CD4-positive, alpha-beta T cell treated with Interleukin-12 subunit alpha and Interleukin-12 subunit beta, for 1 hour (primary cell): ENCODE data around the gene ZNF492.
"Not testable (repeated sequence)": the region's sequence is repeated elsewhere in the genome, so short reads cannot be mapped to it uniquely, and the experiment has no call there.

Experiments
- DNase-seq: peaks from one replicate; pipeline ENCODE4 v3.0.0-alpha.2; 2020

The ZNF492 gene

DNA sequence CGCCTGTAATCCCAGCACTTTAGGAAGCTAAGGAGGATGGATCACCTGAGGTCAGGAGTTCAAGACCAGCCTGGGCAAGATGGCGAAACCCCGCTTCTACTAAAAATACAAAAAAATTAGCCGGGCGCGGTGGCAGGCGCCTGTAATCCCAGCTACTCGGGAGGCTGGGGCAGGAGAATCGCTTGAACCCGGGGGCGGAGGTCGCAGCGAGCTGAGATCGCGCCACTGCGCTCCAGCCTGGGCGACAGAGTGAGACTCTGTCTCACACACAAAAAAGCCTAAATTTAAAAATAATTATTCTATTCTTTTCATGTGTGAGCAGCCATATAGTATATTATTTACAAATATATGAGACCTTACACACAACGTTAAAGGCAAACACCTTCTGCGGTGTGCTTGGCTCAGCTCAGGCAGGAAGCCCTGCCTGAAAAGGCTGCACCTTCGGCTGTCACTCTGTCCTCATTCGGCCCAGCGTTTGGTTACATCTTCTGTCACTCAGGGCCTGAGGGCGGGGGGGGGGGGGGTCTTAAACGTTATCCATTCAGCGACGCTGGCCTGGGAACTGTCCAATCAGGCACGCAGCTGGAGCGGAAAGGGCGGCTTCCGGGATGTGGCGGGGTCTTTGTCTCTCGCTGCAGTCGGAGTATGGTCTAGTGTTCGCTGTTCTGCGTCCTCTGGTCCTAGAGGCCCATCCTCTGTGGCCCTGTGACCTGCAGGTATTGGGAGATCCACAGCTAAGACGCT lies at the start of gene ZNF492:
ZNF492 (plus strand) TSS at position 619 of the 744 bp plus-strand sequence. CDS start 19,076 bp downstream, outside the sequence.
- DNase-seq = peak; percentile 80

DNA sequence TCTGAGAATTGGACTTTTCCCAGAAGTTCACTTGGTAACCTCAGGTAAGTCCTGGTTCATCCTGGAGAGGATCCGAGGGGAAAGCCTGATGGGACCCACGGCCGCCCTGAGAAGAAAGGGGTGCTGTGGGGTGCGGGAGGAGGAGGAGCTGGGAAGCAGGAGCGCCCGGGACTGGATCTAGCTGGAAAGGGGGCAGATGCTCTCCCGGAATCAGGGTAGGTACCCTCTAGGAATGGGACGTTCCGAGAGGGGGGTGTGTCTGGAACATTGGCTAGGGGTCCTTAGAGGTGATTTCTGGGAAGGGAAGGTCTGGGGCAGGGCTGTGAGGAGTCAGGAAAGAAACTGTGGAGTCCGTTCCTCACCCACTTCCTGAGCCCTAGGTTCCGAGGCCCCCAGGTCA lies 38.7 kb upstream of the ZNF492 start:
- DNase-seq = no peak

DNA sequence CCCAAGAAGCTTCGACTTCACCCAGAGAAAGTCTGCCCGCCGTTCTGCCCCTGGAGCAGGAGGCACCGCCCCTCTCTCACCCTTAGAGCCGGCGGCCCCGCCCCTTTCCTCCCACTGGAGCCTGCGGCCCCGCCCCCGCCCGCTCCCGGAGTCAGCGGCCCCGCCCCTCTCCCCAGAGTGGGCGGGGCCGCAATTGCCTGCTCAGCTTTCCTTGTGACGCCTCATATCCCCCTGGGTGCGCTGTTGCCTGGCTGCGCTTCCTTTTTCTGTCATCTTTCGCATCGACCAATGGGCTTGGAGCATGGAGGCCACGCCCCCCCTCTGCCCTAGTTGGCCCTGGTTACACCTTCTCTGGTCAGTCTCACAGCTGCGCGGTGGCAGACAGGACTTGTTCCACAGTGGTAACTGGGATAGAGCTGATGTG lies 38.2 kb upstream of the ZNF492 start:
- DNase-seq = no peak

DNA sequence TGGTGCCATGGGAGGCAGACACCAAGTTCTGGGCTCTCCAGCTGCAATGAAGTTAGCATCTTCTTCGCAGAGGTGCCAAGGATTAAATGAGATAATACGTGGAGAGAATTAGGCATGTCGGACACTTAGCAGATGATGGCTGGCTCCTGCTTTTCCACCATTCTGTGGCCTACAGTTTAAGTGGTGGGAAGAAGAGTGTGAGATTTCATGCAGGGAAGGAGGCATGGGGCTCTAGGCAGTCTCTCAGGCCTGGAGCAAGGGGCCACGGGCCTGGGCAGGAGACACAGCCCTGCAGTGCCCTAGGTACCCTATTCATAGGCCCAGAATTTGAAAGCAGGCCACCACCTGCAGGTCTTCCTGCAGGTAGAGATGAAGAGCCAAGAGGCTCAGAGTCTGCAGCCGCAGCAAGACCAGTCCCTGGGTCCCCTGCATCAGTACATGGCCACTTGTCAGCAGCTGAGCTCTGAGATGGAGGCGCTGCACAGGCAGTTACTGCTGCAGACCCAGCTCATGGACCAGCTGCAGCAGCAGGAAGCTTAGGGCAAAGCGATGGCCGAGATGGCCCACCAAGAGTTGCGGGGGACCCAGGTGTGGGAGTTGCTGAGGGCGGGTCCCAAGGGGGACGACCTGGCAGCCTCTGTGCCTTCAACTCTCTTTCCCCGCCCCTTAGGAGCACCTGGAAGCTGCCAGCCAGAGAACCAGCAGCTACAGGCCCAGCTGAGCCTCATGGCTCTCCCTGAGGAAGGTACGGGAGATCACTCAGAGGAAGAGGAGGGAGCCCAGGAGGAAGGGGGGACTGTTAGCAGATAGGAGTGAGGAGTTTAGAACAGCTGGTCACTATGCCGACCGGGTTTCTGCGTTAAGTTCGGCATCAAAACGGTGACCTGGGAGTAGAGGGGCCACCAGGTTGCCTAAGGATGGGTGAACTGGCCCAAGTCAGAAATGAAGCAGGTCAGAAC lies 33.2 kb upstream of the ZNF492 start:
- DNase-seq = no peak

DNA sequence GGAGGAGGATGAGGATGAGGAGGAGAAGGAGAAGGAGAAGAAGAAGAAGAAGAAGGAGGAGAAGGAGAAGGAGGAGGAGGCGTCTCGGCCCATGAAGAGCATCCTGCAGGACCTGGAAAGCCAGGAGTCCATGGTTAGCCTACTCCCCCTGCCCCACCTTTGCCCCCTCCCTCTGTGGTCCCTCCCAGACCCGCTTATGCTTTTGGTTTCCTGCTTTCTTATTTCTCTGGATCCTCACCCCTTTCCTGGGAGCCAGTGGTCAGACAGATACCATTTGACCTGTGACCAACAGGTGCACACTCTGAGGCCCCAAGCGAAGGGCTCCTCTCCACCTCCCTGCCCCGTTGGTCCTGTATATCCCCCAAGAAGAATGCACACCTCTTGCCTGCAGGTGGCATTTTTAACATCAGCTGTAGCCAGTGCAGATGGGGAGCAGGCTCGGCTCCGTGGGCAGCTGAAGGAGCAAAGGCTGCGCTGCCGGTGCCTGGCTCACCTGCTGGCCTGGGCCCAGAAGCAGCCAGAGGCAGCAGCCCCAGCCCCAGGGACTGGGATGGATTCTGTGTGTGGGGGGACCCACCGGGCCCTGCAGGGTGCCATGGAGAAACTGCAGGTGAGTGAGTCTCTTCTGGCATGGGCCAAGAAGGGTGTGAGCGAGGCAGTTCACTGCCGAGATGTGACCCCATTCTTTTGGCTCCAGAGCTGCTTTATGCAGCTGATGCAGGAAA lies 32.1 kb upstream of the ZNF492 start:
- DNase-seq = no peak

DNA sequence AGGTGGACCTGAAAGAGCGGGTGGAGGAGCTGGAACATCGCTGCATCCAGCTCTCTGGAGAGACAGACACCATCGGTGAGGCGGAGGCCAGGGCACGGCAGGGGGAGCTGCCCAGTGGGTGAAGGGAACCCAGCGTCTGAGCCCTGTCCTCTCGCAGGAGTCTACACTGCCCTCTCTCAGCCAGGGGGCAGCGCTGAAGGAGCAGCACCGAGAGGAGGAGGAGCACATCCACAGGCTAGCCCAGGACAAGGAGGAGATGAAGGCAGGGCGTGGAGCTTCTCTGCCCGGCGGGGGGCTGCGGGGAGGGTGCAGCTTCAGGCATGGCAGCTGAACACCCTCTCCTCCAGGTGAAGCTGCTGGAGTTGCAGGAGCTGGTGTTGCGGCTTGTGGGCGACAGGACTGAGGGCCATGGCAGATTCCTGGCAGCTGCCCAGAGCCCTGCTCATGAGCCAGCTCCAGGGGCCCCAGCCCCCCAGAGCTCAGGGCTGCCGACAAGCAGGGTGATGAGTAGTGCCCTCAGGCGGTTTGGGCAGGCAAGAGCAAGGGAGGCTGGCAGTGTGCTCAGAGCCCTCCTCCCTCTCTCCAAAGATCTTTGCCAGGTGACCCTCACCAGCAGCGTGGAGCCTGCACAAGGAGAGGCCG lies 31.4 kb upstream of the ZNF492 start:
- no peak for DNase-seq

DNA sequence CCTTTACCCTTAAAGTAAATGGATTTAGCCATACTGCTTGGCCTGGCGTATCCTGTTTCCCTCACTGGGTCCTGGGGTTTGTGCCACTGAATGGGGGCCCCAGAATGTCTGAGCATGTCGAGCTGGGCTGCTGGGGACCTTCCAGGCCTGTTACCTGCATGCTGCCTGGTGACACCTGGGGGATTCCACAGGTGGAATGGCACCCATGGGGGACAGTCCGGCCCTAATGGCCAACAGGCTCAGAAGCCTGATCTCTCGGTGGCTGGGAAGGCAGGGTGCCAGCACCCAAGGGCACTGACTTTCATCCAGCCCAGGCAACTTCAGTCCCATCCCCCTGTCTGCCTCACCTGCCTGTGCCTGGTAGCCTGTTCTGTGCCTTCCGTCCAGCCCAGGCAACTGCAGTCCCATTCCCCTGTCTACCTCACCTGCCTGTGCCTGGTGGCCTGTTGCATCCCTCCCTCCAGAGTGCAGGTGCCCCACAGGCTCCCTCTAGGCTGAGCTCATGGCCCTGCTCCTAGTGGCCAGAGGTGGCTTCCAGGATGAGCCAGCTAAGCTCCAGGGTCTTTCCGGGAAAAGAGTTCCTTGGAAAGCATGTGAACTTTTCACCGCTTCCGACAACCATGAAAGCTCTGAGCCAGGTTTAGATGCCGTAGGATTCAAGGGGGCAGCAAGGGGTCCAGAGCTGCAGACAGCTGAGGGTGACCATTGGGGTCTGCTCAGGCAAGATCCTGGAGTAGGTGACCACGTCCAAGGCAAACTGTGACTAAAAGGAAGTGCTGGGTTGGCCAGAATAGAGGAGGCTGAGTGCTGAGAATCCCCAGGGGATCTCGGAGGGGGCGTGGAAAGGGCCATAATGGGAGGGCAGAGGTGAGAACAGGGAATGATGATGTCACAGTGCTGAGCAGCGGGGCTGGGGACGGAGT lies 30.3 kb upstream of the ZNF492 start:
- no peak for DNase-seq

DNA sequence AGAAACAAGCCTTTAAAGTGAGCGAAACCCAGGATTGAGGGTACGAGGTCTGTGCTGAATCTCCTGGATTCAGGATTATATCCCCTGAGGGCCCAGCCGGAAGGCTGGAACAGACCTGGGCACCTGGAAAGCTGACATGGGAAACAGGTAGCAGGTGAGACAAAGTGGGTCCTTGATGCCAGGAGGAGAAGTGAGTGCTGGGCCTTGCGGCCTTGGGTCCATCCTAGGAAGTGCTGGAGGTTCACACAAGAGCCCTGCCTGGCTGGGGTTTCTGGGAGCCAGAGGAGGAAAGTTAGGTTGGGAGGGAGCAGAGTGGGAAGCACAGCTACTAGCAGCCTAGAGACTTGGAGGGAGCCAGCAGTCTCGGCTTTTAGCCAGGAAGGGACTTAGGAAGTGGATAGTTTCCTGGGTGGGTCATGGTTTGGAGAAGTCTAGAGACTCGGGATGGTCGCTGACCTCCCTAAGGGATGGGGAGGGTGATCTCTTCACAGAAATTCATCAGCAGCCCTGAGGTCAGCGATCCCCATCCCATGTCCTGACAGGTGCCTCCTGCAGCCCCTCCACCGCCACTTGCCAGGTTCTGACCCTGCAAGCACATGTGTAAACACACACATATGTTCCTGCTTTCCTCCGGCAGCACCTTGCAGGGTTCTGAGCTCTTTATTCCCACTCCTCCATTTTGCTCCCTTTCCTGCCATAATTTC lies 29.4 kb upstream of the ZNF492 start:
- no peak for DNase-seq

DNA sequence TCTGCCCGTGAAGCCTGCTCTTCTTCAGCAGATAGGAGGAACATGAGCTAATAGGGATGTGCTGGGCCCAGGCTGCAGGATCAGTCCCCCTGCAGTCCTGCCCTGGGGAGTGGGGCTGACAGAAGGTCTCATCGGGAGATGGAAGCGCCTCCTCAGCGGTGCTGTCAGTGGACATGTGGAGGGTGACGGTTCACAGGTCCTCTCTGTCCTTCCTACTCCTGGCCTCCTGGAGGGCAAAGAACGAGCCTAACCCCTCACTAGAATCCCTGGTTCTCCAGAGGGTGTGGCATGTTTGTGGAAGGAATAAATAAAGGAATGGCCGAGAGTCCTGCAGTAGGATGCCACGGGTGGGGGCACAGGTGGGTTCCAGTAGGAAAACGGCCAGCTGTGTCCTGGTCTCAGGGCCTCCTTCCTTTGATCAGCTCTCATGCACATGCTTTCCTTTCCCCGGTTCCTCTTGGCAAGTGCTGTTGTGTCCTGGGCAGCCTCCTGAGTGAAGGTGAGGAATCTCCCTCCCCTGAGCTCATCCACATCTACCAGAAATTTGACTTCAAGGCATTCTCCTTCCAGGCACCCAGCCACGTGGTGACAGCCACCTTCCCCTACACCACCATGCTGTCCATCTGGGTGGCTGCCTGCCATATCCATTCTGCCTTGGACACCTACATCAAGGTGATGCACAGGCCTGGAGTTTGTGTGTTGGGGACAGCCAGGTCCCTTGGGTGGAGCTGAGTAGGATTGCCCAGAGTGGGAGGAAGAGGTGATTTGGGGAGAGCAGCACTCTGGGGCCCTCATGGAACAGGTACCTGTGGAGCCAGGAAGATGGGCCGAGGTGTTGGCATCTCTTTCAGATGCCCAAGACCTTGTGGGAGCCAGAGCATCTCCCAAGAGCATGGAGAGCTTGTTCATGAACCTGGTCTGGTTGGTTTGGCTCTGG lies 28.6 kb upstream of the ZNF492 start:
- no peak for DNase-seq

DNA sequence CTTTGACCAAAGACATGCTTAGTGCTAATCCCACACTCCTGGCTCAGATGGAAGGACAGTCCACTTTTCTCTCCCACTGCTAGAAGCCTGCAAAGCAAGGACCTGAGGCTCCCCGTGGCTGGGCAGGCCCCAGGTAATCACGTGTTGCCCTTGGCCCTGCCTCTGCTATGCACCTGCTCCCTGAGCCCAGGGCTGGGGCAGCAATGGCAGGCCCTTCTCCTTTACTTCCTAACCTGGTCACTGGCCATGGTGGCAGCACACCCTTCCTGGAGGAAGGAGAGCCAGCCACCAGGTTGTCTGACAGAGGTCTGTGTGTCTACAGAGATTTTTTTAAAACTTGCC lies 27.9 kb upstream of the ZNF492 start:
- DNase-seq = no peak

DNA sequence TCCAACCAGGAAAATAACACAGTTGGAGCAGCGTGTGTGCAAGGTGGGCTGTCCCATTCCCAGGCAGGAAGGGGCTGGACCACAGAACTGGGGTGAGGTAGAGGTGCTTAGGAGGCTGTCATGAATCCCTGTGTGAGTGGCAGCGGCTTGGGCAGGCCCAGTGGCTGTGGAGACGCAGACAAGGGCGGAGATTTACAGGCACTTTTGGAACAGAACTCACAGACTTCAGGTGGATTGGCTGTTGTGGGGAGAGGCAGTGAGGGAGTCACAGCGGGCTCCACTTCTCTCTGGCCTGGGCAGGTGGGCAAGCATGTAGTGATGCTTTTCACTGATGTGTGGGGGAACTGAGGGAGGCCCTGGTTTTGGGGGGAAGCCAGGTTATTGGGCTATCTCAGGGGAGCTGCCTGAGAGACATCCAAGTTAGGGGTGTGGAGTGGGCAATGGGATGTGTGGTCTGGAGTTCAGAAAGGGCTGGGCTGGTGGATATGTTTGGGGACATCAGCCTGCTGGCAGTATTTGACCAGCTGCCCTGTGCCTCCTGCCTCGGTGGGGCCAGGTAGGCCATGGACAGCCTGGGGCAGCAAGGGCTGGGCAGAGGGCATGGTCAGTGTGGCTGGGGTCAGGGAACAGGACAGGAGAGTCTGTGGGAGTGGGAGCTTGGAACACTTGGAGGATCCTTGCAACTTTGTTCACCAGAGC lies 27.0 kb upstream of the ZNF492 start:
- DNase-seq = no peak

DNA sequence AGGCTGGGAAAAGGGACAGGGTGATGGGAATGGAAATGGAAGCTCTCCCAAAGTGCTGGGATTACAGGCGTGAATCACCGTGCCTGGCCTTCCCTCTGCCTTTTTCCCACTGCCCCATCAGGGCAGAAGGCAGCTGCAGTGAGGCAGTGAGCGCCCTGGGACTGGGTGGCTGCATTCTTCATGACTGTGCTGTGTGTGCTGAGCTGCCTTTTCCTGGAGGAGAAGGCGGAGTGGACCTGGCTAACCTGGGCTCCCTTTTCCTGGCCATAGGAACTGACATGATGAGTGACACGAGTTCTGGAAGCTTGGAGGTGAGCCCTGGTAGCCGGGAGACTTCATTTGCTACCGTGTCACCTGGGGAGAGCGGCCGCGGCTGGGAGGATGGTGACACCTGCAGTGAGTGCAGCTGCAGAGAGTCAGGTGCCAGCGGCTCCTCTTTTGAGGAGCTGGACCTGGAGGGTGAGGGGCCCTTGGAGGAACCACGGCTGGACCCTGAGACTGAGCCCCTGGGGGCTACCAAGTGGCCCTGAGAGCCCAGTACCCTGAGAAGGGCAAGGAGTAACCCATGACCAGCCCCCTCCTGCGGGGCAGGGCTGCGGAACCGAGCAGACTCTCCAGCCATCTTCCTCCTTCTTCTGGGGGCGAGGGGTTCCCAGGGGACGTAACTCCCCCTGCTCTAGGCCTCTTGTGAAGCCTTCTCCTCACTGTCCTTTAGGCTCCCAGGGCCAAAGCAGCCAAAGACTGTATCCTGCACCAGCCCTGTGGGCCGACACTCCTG lies 26.3 kb upstream of the ZNF492 start:
- no peak for DNase-seq

DNA sequence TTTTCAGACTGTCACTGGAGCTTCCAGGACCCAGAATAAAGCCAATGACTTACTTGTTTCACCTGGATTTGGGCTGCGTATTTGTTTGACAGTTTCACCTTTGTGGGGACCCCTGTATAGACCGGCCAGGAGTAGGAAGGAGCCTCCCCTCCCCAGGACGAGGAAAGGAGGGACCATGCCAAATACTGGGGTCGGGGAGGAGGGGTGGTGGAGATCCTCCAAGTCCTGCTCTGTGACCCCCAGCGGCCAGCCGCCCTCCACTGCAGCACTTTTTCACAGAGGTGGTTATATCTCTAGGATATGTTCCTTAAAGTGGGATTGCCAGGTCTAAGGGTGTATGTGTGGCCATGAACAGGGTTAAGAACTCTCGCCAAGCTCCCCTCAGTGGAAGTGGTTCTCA lies 25.7 kb upstream of the ZNF492 start:
- no peak for DNase-seq

DNA sequence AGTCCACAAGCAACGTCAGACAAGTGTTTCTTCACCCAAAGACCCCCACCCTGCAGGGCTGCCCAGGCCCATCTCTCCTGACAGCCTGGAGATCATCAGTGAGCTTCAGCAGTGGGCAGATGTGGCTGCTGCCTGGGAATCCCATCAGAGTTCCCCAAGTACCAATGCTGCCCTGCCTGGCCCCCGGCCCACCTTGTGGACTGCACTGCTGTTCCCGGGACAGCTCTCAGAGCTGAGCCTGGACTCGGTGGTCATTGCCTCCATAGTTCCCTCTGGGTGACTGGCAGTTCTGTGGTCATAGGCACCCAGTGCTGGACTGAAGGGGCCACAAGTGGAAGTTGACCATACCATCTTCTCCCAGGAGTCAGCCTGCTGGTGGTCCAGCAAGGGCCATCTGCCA lies 24.5 kb upstream of the ZNF492 start:
- DNase-seq = no peak

DNA sequence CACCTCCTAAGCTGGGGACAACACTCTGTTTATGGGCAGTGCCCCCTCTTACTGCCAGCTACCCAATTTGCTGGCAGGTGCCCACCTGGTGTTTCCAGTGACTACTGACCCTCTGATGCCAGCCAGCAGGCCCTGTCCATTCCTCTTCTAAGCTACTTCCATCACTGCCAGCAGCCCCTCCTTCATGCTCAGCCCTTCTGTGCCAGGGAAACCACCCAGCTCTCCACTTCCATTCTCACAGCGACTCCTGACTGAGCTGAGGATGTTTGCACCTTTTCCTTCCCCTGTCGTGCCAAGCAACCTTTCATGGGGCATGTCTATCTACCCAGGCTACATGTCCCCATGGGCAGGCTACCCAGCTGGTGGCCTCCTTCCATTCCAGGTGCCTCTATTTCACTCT lies 24.0 kb upstream of the ZNF492 start:
- no peak for DNase-seq

DNA sequence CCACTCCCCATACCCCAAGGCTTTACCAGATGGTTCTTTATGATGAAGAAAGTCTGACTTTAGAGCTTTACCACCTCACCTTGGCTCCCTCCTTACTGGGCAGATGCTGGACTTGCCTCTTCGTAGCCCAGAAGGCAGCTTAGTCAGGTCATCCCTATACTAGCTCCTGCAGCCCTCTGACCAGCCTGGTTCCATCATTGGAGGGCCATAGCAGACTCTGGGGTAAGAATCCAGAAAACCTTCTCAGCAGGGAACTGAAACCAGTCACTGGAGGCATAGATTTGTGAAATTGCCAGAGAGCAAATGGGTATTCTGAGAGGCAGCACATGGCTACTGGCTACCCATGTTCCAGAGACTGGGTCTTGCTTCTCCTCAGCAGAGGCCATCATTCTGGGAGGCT lies 21.8 kb upstream of the ZNF492 start:
- no peak for DNase-seq

DNA sequence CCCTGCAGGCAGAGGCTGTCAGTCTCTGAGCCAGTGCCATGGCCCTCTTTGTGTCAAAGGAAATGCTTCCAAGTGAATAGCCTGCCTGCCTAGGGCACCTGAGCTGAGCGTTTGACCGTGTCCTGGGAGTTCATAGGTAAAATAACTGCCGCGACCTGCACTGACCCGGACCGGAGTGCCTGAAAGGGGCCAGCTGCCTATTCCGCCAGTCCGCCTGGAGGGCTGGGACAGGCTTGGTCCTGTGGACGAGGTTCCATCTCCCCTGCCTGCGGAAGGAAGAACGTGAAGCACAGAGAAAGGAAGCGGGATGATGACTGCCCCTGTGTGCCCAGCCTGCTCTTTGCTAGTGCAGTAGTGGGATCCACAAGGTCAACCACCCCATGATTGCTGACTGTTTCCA lies 17.5 kb upstream of the ZNF492 start:
- DNase-seq = no peak

DNA sequence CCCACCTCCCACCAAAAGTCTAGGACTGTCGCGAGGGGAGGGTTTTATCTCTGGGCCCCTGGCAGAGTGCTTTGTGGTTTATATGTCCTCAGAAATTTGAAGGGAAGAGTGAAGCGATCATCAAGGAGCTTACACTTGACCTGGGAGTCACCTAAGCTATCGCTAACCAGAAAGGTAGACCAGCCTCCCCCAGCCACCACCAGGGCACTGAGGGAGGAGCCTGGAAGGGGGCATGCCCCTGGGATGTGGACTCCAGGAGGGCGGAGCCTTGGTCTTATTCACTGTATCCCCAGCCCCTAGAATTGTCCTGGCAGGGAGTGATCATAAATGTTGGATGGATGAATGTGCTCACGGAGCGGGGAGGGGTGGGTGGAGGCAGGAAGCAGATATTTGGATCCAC lies 16.9 kb upstream of the ZNF492 start:
- not testable (repeated sequence) for DNase-seq
